HG03095 (cell line): ENCODE results near the gene MTHFD2.
"Not testable (repeated sequence)": the region's sequence is repeated elsewhere in the genome, so short reads cannot be mapped to it uniquely, and the experiment has no call there.

Experiments
- ATAC-seq: cut with Tn5 transposase; IDR thresholded peaks from one replicate; pipeline ENCODE4 v1.9.1; 2021; ENCODE audit warnings: moderate library complexity; ENCODE audit not compliant: unreplicated experiment

The MTHFD2 gene

GRCh38 chr2:74194799-74195198 lies 3.6 kb upstream of the MTHFD2 start:
- ATAC-seq, result no peak

- ATAC-seq, result no peak
Observed at GRCh38 chr2:74197049-74197448, 1.4 kb upstream of the MTHFD2 start.

- ATAC-seq, result no peak
Observed at GRCh38 chr2:74198023-74198460, 373 bp upstream of the MTHFD2 start.

- ATAC-seq, result no peak
Observed at GRCh38 chr2:74199275-74199701, 873 bp downstream of the MTHFD2 start.

- no peak for ATAC-seq
Observed at GRCh38 chr2:74199871-74200305, 1.5 kb downstream of the MTHFD2 start.

- ATAC-seq, result no peak
Observed at GRCh38 chr2:74201196-74201595, 2.8 kb downstream of the MTHFD2 start.

- no peak for ATAC-seq
Observed at GRCh38 chr2:74201596-74201995, 3.2 kb downstream of the MTHFD2 start.

GRCh38 chr2:74204436-74204835 lies 6.0 kb downstream of the MTHFD2 start:
- no peak for ATAC-seq

- no peak for ATAC-seq
Observed at GRCh38 chr2:74205113-74205512, 6.7 kb downstream of the MTHFD2 start.

- no peak for ATAC-seq
Observed at GRCh38 chr2:74205596-74205995, 7.2 kb downstream of the MTHFD2 start.

GRCh38 chr2:74206180-74206688 lies 7.8 kb downstream of the MTHFD2 start:
- ATAC-seq, result peak; percentile 62

GRCh38 chr2:74212702-74213410 lies 14.4 kb downstream of the MTHFD2 start:
- no peak for ATAC-seq

- ATAC-seq, result not testable (repeated sequence)
Observed at GRCh38 chr2:74215771-74216170, 17.4 kb downstream of the MTHFD2 start.

GRCh38 chr2:74216642-74217041 lies 18.2 kb downstream of the MTHFD2 start:
- ATAC-seq, result no peak

GRCh38 chr2:74219846-74220486 lies 21.6 kb downstream of the MTHFD2 start:
- ATAC-seq, result no peak

- no peak for ATAC-seq
Observed at GRCh38 chr2:74221091-74221490, 22.7 kb downstream of the MTHFD2 start.

- ATAC-seq, result no peak
Observed at GRCh38 chr2:74221604-74222299, 23.3 kb downstream of the MTHFD2 start.

- no peak for ATAC-seq
Observed at GRCh38 chr2:74222300-74222650, 23.9 kb downstream of the MTHFD2 start.

- ATAC-seq, result no peak
Observed at GRCh38 chr2:74223941-74224770, 25.7 kb downstream of the MTHFD2 start.

- no peak for ATAC-seq
Observed at GRCh38 chr2:74225698-74226459, 27.5 kb downstream of the MTHFD2 start.
